NB4 (cell line): ENCODE measurements around the gene RCBTB2.

Experiments
- DNase-seq: peaks from one replicate; pipeline ENCODE4 v3.0.0; 2010; ENCODE audit warnings: low read depth
- H3K4me3 ChIP-seq: one replicate; pipeline ENCODE4 v1.5.1; 2011; ENCODE audit warnings: mild to moderate bottlenecking, low read depth, low read length, moderate library complexity
- MAX ChIP-seq: IDR thresholded peaks from 2 replicates; pipeline ENCODE4 v1.6.1; 2011; ENCODE audit warnings: low read depth, low read length
- MYC ChIP-seq: IDR thresholded peaks from 2 replicates; pipeline ENCODE4 v1.6.1; 2011; ENCODE audit warnings: low read depth, low read length
- POLR2A ChIP-seq: IDR thresholded peaks from 2 replicates; pipeline ENCODE4 v1.6.1; 2011; ENCODE audit warnings: mild to moderate bottlenecking; ENCODE audit not compliant: insufficient read length; ENCODE audit errors: extremely low read depth
- TF ChIP-seq, protein P1 (sequence below): IDR thresholded peaks from one replicate; pipeline ENCODE4 v1.5.1; 2012; ENCODE audit warnings: low read depth, low read length

Gene RCBTB2

GRCh38 chr13:48535766-48536165, 2.9 kb upstream of the RCBTB2 start:
- TF ChIP-seq MYC (no peak), POLR2A (no peak), MAX (no peak)
- TF ChIP-seq, protein P1, sequence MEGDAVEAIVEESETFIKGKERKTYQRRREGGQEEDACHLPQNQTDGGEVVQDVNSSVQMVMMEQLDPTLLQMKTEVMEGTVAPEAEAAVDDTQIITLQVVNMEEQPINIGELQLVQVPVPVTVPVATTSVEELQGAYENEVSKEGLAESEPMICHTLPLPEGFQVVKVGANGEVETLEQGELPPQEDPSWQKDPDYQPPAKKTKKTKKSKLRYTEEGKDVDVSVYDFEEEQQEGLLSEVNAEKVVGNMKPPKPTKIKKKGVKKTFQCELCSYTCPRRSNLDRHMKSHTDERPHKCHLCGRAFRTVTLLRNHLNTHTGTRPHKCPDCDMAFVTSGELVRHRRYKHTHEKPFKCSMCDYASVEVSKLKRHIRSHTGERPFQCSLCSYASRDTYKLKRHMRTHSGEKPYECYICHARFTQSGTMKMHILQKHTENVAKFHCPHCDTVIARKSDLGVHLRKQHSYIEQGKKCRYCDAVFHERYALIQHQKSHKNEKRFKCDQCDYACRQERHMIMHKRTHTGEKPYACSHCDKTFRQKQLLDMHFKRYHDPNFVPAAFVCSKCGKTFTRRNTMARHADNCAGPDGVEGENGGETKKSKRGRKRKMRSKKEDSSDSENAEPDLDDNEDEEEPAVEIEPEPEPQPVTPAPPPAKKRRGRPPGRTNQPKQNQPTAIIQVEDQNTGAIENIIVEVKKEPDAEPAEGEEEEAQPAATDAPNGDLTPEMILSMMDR: no peak
- DNase-seq: peak; percentile 77
- no peak overlapping the region for H3K4me3 ChIP-seq

DNA sequence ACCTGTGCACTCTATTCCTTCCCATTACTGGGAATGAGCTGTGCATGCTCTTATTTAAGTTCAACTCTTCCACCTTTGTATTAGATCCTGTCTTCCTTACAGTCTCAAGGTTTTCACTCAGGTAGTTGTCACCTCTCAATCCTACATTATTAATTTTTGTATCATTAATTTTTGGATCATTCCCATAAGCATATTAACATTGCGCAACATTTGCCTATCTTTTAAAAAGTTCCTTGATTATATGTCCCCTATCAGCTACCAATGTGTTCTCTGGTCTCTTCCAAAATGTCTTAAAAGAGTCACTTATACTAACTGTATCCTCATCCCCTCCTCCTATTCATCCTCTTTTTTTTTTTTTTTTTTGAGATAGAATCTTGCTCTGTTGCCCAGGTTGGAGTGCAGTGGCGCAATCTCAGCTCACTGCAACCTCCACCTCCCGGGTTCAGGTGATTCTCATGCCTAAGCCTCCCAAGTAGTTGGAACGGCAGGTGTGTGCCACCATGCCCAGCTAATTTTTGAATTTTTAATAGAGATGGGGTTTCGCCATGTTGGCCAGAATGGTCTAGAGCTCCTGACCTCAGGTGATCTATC, 2.1 kb upstream of the RCBTB2 start:
- DNase-seq: no peak
- TF ChIP-seq POLR2A: no peak
- no peak overlapping the region for H3K4me3 ChIP-seq

DNA sequence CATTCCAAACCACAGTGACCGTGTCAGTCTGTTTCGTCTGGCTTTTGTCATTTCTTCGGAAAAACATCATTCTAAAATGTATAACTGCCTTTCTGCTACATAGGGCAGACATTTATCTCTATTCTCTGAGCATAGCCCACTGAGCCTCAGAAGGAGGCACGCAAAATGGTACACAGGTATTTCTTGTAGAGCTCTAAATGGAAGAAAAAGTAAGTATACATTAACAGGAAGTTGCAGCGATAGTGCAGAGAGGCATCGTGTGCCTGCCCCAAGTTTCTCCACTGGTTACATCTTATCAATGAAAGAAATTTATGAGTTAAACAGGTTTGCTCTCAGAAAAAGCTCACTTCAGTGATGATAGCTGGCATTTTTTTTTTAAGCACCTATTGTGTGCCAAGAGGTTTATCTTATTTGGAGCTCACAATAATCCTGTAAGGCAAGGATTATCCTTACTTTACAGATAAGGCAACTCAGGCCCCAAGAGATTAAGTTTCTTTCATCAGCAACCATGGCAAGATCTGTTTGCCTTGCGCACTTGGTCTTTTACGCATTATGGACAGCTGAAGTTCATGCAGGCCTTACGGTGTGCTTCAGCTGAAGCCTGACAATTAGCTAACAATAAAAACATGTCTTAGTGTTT, 1.2 kb upstream of the RCBTB2 start:
- peak; percentile 51 for DNase-seq
- no peak overlapping the region for H3K4me3 ChIP-seq
- TF ChIP-seq POLR2A (no peak), MAX (0 out of 2 replicates have a peak, but pooled peaks have one; percentile 4), MYC (peak; percentile 52)
- TF ChIP-seq, protein P1: no peak

- TF ChIP-seq, protein P1: no peak
- TF ChIP-seq MAX: no peak
- DNase-seq: no peak
- peak overlapping the region; percentile 85 for H3K4me3 ChIP-seq
Observed at GRCh38 chr13:48532256-48532505, 699 bp downstream of the RCBTB2 start.

- peak; percentile 45 for DNase-seq
- TF ChIP-seq MYC (no peak), MAX (no peak)
- TF ChIP-seq, protein P1: no peak
- peak overlapping the region; percentile 85 for H3K4me3 ChIP-seq
Observed at GRCh38 chr13:48531416-48532255, 1.2 kb downstream of the RCBTB2 start.

GRCh38 chr13:48530833-48531232, 2.0 kb downstream of the RCBTB2 start:
- TF ChIP-seq MYC (no peak), POLR2A (no peak), MAX (no peak)
- TF ChIP-seq, protein P1: no peak
- no peak overlapping the region for H3K4me3 ChIP-seq
- no peak for DNase-seq
